Progenitor cell of endocrine pancreas (in vitro differentiated cells): ENCODE results near the gene CHAD. TPM values are rescaled to one million over a fixed set of nuclear protein-coding genes. Genes with fewer than 3 reads are reported as not detected.
"Not testable (repeated sequence)": the region's sequence is repeated elsewhere in the genome, so short reads cannot be mapped to it uniquely, and the experiment has no call there.

ENCODE experiments used
- DNase-seq: peaks from one replicate; pipeline ENCODE4 v3.0.0; 2021; ENCODE audit warnings: low spot score; ENCODE audit not compliant: unreplicated experiment
- H3K27ac Mint-ChIP-seq: 2 replicates; pipeline ENCODE4 v1.8.0; 2021; ENCODE audit warnings: mild to moderate bottlenecking, moderate library complexity, mixed read lengths
- H3K27me3 Mint-ChIP-seq: 2 replicates; pipeline ENCODE4 v1.8.0; 2021; ENCODE audit warnings: mixed read lengths
- H3K36me3 Mint-ChIP-seq: 2 replicates; pipeline ENCODE4 v1.8.0; 2022; ENCODE audit warnings: mixed read lengths; ENCODE audit not compliant: insufficient read depth
- H3K4me1 Mint-ChIP-seq: 2 replicates; pipeline ENCODE4 v1.8.0; 2021; ENCODE audit warnings: low read depth, mixed read lengths
- H3K4me3 Mint-ChIP-seq: 2 replicates; pipeline ENCODE4 v1.8.0; 2021; ENCODE audit warnings: low read depth, mild to moderate bottlenecking, moderate library complexity, mixed read lengths
- H3K9me3 Mint-ChIP-seq: 2 replicates; pipeline ENCODE4 v1.8.0; 2021; ENCODE audit warnings: low read depth, mixed read lengths
- total RNA-seq: library from RNA; stranded (reverse); gene quantifications from 2 replicates; pipeline ENCODE4 v1.2.1, GENCODE V29; 2021
- TF ChIP-seq, protein P1 (sequence below): fragments of 200-600 bp; sonication (generic); IDR thresholded peaks from one replicate; pipeline ENCODE4 v1.5.0; 2021; ENCODE audit warnings: antibody characterized with exemption, mild to moderate bottlenecking; ENCODE audit not compliant: unreplicated experiment

CHAD gene
- total RNA-seq, 1 donor from 2014 or later: not detected

DNA sequence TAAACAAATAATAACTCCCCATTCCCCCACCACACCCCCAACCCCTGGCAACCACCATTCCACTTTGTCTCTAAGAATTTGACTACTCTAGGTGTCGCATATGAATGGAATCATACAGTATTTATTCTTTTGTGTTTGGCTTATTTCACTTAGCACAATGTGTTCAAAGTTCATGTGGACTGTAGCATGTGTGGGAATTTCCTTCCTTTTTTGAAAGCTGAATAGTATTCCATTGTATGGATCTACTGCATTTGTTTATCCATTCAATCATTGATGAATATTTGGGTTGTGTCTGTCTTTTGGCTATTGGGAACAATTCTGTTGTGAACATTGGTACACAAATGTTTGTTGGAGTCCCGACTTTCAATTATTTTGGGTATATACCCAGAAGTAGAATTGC is 45.9 kb downstream of the CHAD start:
- Mint-ChIP-seq H3K27me3 (no peaks in the 10 kb centered on the region), H3K27ac (no peak overlapping the region), H3K36me3 (peaks cover 7% of the 10 kb centered on the region), H3K4me3 (no peak overlapping the region), H3K4me1 (peaks cover 29% of the 10 kb centered on the region), H3K9me3 (peaks cover 16% of the 10 kb centered on the region)
- no peak for DNase-seq
- TF ChIP-seq, protein P1, sequence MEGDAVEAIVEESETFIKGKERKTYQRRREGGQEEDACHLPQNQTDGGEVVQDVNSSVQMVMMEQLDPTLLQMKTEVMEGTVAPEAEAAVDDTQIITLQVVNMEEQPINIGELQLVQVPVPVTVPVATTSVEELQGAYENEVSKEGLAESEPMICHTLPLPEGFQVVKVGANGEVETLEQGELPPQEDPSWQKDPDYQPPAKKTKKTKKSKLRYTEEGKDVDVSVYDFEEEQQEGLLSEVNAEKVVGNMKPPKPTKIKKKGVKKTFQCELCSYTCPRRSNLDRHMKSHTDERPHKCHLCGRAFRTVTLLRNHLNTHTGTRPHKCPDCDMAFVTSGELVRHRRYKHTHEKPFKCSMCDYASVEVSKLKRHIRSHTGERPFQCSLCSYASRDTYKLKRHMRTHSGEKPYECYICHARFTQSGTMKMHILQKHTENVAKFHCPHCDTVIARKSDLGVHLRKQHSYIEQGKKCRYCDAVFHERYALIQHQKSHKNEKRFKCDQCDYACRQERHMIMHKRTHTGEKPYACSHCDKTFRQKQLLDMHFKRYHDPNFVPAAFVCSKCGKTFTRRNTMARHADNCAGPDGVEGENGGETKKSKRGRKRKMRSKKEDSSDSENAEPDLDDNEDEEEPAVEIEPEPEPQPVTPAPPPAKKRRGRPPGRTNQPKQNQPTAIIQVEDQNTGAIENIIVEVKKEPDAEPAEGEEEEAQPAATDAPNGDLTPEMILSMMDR: no peak

DNA sequence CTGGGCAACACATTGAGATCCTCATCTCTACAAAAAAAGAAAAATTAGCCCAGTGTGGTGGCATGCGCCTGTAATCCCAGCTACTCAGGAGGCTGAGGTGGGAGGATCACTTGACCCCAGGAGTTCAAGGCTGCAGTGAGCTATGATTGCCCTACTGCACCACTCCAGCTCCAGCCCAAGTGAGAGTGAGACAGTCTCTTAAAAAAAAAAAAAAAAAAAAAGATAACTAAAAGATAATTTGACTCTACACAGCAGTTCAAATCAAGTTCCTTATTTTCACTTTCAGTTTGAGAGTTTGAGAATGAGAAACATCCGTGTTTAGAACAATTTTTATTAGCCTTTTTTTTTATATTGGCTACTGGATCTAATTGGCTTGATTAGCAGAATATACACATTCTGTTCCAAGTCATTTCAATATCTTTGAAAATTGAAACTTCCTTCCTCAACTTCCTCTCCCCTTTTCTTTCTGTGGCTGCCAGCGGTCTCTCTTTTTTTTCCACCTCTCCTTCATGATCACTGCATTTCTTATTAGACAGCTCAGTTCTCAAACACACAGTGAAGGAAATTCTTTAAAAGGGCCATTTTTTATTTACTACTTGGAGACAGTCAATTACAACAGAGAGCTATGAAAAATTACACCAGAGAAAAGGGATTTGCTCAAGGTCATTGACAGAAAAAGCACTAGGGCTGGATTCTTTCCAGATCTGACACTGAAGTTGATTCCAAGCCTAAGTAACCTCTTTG is 47.2 kb downstream of the CHAD start:
- Mint-ChIP-seq H3K36me3 (peaks cover 7% of the 10 kb centered on the region), H3K4me3 (no peak overlapping the region), H3K27me3 (no peaks in the 10 kb centered on the region), H3K9me3 (peaks cover 16% of the 10 kb centered on the region), H3K27ac (no peak overlapping the region), H3K4me1 (peaks cover 18% of the 10 kb centered on the region)
- DNase-seq: no peak
- TF ChIP-seq, protein P1: no peak

DNA sequence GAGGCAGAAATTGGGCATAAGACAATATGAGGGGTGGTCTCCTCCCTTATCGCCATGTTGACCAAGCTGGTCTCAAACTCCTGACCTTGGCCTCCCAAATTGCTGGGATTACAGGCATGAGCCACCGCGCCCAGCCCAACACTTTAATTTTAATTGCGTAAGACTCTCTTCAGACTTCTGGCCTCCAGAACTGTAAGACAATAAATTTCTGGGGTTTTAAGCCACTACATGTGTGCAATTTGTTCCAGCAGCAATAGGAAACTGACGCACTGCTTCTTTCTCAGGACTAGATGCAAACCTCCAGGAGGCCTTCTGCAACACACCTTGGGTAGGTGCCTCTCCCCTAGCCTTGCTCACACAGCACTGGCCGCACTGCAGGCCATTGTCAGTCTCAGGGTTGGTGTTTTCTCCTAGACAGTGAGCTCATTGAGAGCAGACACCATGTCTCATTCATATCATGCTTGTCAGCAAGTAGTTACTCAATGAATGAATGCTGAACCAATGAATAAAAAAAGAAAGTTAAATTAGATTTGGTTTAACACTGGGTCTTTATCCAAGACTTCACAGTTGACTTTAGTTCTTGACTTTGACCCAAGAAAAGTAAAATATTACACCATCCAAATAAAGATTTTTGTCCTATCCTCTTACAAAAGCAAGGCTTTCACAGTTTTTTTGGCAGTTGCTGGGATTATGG is 48.1 kb downstream of the CHAD start:
- Mint-ChIP-seq H3K4me1 (peaks cover 16% of the 10 kb centered on the region), H3K36me3 (peaks cover 7% of the 10 kb centered on the region), H3K27me3 (no peaks in the 10 kb centered on the region), H3K4me3 (no peak overlapping the region), H3K27ac (no peak overlapping the region), H3K9me3 (peaks cover 16% of the 10 kb centered on the region)
- TF ChIP-seq, protein P1: no peak
- DNase-seq: no peak

DNA sequence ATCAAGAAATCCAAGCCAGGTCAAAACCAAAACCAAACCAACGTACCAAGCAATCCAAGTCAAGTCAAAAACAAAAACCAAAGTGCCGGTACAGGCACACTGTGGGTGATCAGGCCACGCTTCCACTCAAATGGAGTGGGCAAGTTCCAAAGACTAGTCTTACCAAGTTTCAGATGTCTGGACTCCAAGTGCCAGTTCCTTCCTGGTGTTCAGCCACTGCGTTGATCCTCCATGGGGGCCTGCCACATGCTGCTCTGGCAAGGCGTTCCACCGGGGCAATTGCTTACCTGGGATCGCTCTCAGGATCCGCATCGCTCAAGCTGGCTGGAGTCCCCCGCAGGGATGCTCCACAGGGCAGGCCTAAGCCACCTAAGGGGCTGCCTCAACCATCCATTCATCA is 49.1 kb downstream of the CHAD start:
- H3K9me3 Mint-ChIP-seq: peaks cover 16% of the 10 kb centered on the region
- DNase-seq, H3K27ac Mint-ChIP-seq, H3K27me3 Mint-ChIP-seq, H3K4me3 Mint-ChIP-seq, H3K36me3 Mint-ChIP-seq: not testable (repeated sequence)
- peaks cover 14% of the 10 kb centered on the region for H3K4me1 Mint-ChIP-seq

DNA sequence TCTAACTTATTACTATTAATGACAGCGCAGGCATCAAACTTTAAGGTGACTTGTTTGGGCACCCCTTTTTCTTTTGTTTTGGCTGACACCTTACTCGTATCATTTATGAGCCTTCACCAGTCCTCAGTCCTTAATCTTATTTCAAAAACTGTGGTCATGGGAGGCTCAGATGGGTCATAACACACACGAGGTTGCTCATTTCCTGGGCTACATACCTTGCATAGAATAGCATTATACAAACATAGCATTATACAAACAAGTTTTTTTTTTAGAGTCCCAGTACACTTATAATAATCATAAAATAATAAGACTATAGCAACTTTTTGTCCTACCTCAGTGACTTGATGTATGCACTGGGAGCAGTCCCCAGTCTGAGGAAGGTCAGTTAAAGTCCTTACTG is 53.9 kb downstream of the CHAD start:
- H3K27ac Mint-ChIP-seq: no peak overlapping the region
- TF ChIP-seq, protein P1: no peak
- no peak overlapping the region for H3K4me3 Mint-ChIP-seq
- DNase-seq: no peak
- H3K4me1 Mint-ChIP-seq: peaks cover 12% of the 10 kb centered on the region
- H3K27me3 Mint-ChIP-seq: no peaks in the 10 kb centered on the region
- H3K36me3 Mint-ChIP-seq: peaks cover 5% of the 10 kb centered on the region
- H3K9me3 Mint-ChIP-seq: peaks cover 17% of the 10 kb centered on the region

Other genes starting within 250 kb of the CHAD start
- 7.4 and 7.6 TPM in 2 replicates for gene TMEM92, start 194.4 kb downstream of the CHAD start, total RNA-seq
- 26.0 and 28.6 TPM in 2 replicates for gene XYLT2, start 122.8 kb downstream of the CHAD start, total RNA-seq
- 59.1 and 59.6 TPM in 2 replicates for gene MRPL27, start 95.7 kb downstream of the CHAD start, total RNA-seq
- gene EME1, start 95.7 kb downstream of the CHAD start, total RNA-seq: 10.1 and 15.0 TPM in 2 replicates
- gene LRRC59, start 71.4 kb downstream of the CHAD start, total RNA-seq: 55.2 and 56.0 TPM in 2 replicates
- 69.7 and 72.6 TPM in 2 replicates for gene ACSF2, start 42.7 kb downstream of the CHAD start, total RNA-seq
- gene RSAD1, start 10.0 kb upstream of the CHAD start, total RNA-seq: 34.4 and 40.7 TPM in 2 replicates
- gene MYCBPAP, start 39.6 kb upstream of the CHAD start, total RNA-seq: 1.7 and 3.5 TPM in 2 replicates
- 8.5 and 9.1 TPM in 2 replicates for gene EPN3, start 63.9 kb upstream of the CHAD start, total RNA-seq
- gene SPATA20, start 78.3 kb upstream of the CHAD start, total RNA-seq: 84.1 and 90.3 TPM in 2 replicates
- gene CACNA1G, start 91.8 kb upstream of the CHAD start, total RNA-seq: 0.19 and 0.36 TPM in 2 replicates
- 1.6 and 2.3 TPM in 2 replicates for gene ABCC3, start 166.0 kb upstream of the CHAD start, total RNA-seq
- gene ANKRD40, start 239.0 kb upstream of the CHAD start, total RNA-seq: 39.0 and 39.2 TPM in 2 replicates